K562 (cell line): ENCODE results near the gene CXXC1. TPM values are rescaled to one million over a fixed set of nuclear protein-coding genes. Genes with fewer than 3 reads are reported as not detected.

ENCODE experiments used
- BDP1 ChIP-seq: IDR thresholded peaks from 3 replicates; pipeline ENCODE4 v1.6.1; 2011; ENCODE audit not compliant: insufficient read length, insufficient read depth
- BRD4 ChIP-seq: fragments of 200-600 bp; sonication (generic); IDR thresholded peaks from 2 replicates; pipeline ENCODE4 v1.6.1; 2017; ENCODE audit warnings: inconsistent platforms
- ETV1 ChIP-seq: fragments of 450-650 bp; conservative IDR thresholded peaks from 2 replicates; pipeline ENCODE4 v1.6.1; 2016; ENCODE audit warnings: missing genetic modification characterization, control low read depth, low read depth, missing compliant biosample characterization
- FOXM1 ChIP-seq, 2 experiments: fragments of 450-650 bp in 1 of 2; sonication (generic) in 1 of 2; formaldehyde crosslinking in 1 of 2; IDR thresholded peaks; 2 replicates each; pipeline versions ENCODE4 v1.6.1 to v1.9.0; 2017 to 2022; ENCODE audit warnings: low read depth in 2 of 2, mild to moderate bottlenecking in 2 of 2, missing genetic modification reagents in 1 of 2, moderate library complexity in 1 of 2
- KHSRP ChIP-seq: fragments of 450-650 bp; IDR thresholded peaks from 2 replicates; pipeline ENCODE4 v1.6.1; 2017
- KLF1 ChIP-seq: fragments of 450-650 bp; IDR thresholded peaks from 2 replicates; pipeline ENCODE4 v1.6.1; 2016; ENCODE audit warnings: missing genetic modification characterization, missing compliant biosample characterization
- MAFF ChIP-seq: IDR thresholded peaks from 2 replicates; pipeline ENCODE4 v1.6.1; 2012; ENCODE audit warnings: low read length, improper control_type of control experiment
- MCM5 ChIP-seq: fragments of 450-650 bp; IDR thresholded peaks from 2 replicates; pipeline ENCODE4 v1.6.1; 2016; ENCODE audit warnings: low read depth
- PML ChIP-seq: IDR thresholded peaks from 2 replicates; pipeline ENCODE4 v1.6.1; 2012; ENCODE audit warnings: low read length, inconsistent platforms
- PTBP1 ChIP-seq: fragments of 200-400 bp; formaldehyde crosslinking; IDR thresholded peaks from 2 replicates; pipeline ENCODE4 v1.6.1; 2017; ENCODE audit warnings: low read depth, low read length
- PYGO2 ChIP-seq: fragments of 450-650 bp; IDR thresholded peaks from 2 replicates; pipeline ENCODE4 v1.6.1; 2016; ENCODE audit warnings: mild to moderate bottlenecking, missing genetic modification characterization, moderate library complexity, missing compliant biosample characterization
- RBM22 ChIP-seq: fragments of 200-400 bp; formaldehyde crosslinking; IDR thresholded peaks from 2 replicates; pipeline ENCODE4 v1.6.1; 2018; ENCODE audit warnings: low read length, low read depth; ENCODE audit not compliant: poor library complexity, severe bottlenecking
- RBM25 ChIP-seq: fragments of 200-400 bp; formaldehyde crosslinking; IDR thresholded peaks from 2 replicates; pipeline ENCODE4 v1.6.1; 2018; ENCODE audit warnings: low read length, low read depth, moderate library complexity; ENCODE audit not compliant: severe bottlenecking
- RUNX1 ChIP-seq: sonication (generic); IDR thresholded peaks from 2 replicates; pipeline ENCODE4 v1.6.1; 2016; ENCODE audit warnings: antibody characterized with exemption, low read depth
- SIRT6 ChIP-seq: IDR thresholded peaks from one replicate; pipeline ENCODE4 v1.6.1; 2012; ENCODE audit warnings: low read depth, mild to moderate bottlenecking, control low read depth, inconsistent platforms, low read length, moderate library complexity
- TCFL5 ChIP-seq: fragments of 250-450 bp; sonication (Bioruptor Pico); conservative IDR thresholded peaks from 2 replicates; pipeline ENCODE4 v1.6.1; 2021; ENCODE audit warnings: mild to moderate bottlenecking, moderate library complexity, matching md5 sums
- WHSC1 ChIP-seq: IDR thresholded peaks from one replicate; pipeline ENCODE4 v1.6.1; 2012; ENCODE audit warnings: low read length, control low read depth, inconsistent platforms
- ZNF197 ChIP-seq: fragments of 200-800 bp; sonication (Bioruptor generic); IDR thresholded peaks from 2 replicates; pipeline ENCODE4 v1.6.1; 2016; ENCODE audit warnings: low read depth, missing genetic modification characterization, missing compliant biosample characterization
- ZNF41 ChIP-seq: fragments of 250-450 bp; sonication (Bioruptor Pico); conservative IDR thresholded peaks from 2 replicates; pipeline ENCODE4 v1.4.0; 2020; ENCODE audit warnings: mild to moderate bottlenecking
- ZNF507 ChIP-seq: conservative IDR thresholded peaks from 2 replicates; pipeline ENCODE4 v1.6.1; 2017; ENCODE audit warnings: missing genetic modification characterization, missing compliant biosample characterization
- ZNF707 ChIP-seq: fragments of 250-450 bp; sonication (Bioruptor Pico); conservative IDR thresholded peaks from 2 replicates; pipeline ENCODE4 v1.8.0; 2022; ENCODE audit warnings: inconsistent platforms, mild to moderate bottlenecking, moderate library complexity
- ZNF79 ChIP-seq: fragments of 250-450 bp; sonication (Bioruptor Pico); IDR thresholded peaks from 2 replicates; pipeline ENCODE4 v1.4.0; 2020; ENCODE audit warnings: low read depth, mild to moderate bottlenecking, moderate library complexity
- polyA plus RNA-seq, 8 experiments: library from polyadenylated mRNA; depleted of rRNA in 4 of 8; stranded (reverse) in 5 of 8; unstranded in 3 of 8; fragments of >200 nt; fragmentation: Nextera tagmentation in 2 of 8; fragmentation: Illumina TruSeq in 1 of 8; extraction: Ambion mirVana in 2 of 8; extraction: Trizol in 1 of 8; gene quantifications; 2 replicates each; pipeline versions ENCODE4 v1.2.1 to v1.2.3, GENCODE V29; 2011 to 2014; ENCODE audit warnings: inconsistent platforms in 1 of 8, missing spikeins in 1 of 8
- total RNA-seq, 7 experiments: library from RNA; depleted of rRNA in 6 of 7; stranded (reverse); fragments of >200 nt in 6 of 7; fragmentation: Illumina TruSeq in 2 of 7; extraction: Trizol in 2 of 7; gene quantifications; 2 replicates each; pipeline versions ENCODE4 v1.2.1 to v1.2.3, GENCODE V29; 2011 to 2021; ENCODE audit warnings: low replicate concordance in 1 of 7
- TF ChIP-seq, protein P1 (sequence below): fragments of 250-450 bp; sonication (Bioruptor Pico); IDR thresholded peaks from 2 replicates; pipeline ENCODE4 v1.5.0; 2020; ENCODE audit warnings: mild to moderate bottlenecking
- TF ChIP-seq, protein P2 (sequence below): fragments of 250-450 bp; sonication (Bioruptor Pico); IDR thresholded peaks from 2 replicates; pipeline ENCODE4 v1.5.0; 2021
- TF ChIP-seq, protein P3 (sequence below): sonication (generic); formaldehyde crosslinking; IDR thresholded peaks from 2 replicates; pipeline ENCODE4 v1.8.0; 2022; ENCODE audit warnings: mild to moderate bottlenecking, missing genetic modification reagents

Gene CXXC1
- total and polyA plus RNA-seq, 9 of the 15 experiments (the other 6 are each of a cell fraction or from before 2014, with no cell fraction given) = 3.4 to 81.0 (median 34.1) TPM

DNA sequence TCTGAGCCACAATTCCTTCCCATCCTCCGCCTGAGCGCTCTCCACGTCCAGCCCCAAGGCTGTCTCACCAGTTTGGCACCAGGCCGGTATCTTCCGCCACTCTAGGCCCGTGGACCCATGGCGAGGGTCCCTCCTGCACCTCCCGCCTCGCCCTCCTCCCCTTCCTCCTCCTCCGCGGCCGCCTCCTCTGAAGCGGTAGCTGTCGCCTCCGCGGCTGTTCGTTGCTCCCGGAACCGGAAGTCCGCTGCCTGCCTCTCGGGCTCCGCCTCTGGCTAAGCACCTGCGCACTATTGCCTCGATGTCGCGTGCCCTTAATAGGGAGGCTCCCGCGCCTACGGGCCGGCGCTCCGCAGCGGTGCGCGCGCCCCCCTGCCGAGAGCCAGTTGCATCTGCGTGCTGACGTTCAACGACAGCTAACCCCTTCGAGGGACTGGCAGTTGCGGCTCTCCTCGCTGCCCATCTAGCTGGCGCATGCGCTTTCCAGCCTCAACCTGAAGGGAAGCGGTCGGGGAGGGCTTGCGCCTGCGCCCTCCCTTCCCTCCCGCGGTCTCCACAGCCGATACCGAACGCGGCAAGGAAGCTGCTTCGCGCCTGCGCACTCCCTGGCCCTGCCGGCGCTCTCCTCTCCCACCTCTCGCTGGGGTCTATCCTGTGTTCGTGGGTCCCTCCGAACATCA, 6.1 kb downstream of the CXXC1 start, which contains the start of gene MBD1 (continued):
- TF ChIP-seq TCFL5 (CRISPR knock-in tag) (no peak), RBM22 (peak; percentile 27), KLF1 (tag) (no peak), ZNF41 (CRISPR knock-in tag) (no peak), PTBP1 (no peak), RUNX1 (no peak), MAFF (no peak), PYGO2 (no peak), SIRT6 (no peak), RBM25 (no peak), BDP1 (no peak), ZNF79 (CRISPR knock-in tag) (no peak), WHSC1 (no peak), ZNF507 (tag) (no peak), KHSRP (no peak), MCM5 (no peak), ETV1 (tag) (peak; percentile 56), FOXM1 (IDR thresholded peaks at IDR 0.05; ENCODE audit: low read depth) (no peak), FOXM1 (CRISPR knock-in tag; IDR thresholded peaks at IDR 0.05; ENCODE audit: low read depth) (no peak), ZNF707 (CRISPR knock-in tag) (no peak), ZNF197 (CRISPR knock-in tag) (no peak), PML (peak; percentile 36; the same call in 1 of the 2 replicates), BRD4 (no peak)
- TF ChIP-seq, protein P1, sequence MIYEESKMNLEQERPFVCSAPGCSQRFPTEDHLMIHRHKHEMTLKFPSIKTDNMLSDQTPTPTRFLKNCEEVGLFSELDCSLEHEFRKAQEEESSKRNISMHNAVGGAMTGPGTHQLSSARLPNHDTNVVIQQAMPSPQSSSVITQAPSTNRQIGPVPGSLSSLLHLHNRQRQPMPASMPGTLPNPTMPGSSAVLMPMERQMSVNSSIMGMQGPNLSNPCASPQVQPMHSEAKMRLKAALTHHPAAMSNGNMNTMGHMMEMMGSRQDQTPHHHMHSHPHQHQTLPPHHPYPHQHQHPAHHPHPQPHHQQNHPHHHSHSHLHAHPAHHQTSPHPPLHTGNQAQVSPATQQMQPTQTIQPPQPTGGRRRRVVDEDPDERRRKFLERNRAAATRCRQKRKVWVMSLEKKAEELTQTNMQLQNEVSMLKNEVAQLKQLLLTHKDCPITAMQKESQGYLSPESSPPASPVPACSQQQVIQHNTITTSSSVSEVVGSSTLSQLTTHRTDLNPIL = no peak
- TF ChIP-seq, protein P2, sequence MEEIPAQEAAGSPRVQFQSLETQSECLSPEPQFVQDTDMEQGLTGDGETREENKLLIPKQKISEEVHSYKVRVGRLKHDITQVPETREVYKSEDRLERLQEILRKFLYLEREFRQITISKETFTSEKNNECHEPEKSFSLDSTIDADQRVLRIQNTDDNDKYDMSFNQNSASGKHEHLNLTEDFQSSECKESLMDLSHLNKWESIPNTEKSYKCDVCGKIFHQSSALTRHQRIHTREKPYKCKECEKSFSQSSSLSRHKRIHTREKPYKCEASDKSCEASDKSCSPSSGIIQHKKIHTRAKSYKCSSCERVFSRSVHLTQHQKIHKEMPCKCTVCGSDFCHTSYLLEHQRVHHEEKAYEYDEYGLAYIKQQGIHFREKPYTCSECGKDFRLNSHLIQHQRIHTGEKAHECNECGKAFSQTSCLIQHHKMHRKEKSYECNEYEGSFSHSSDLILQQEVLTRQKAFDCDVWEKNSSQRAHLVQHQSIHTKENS (CRISPR knock-in tag) = no peak
- TF ChIP-seq, protein P3, sequence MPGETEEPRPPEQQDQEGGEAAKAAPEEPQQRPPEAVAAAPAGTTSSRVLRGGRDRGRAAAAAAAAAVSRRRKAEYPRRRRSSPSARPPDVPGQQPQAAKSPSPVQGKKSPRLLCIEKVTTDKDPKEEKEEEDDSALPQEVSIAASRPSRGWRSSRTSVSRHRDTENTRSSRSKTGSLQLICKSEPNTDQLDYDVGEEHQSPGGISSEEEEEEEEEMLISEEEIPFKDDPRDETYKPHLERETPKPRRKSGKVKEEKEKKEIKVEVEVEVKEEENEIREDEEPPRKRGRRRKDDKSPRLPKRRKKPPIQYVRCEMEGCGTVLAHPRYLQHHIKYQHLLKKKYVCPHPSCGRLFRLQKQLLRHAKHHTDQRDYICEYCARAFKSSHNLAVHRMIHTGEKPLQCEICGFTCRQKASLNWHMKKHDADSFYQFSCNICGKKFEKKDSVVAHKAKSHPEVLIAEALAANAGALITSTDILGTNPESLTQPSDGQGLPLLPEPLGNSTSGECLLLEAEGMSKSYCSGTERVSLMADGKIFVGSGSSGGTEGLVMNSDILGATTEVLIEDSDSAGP (CRISPR knock-in tag) = no peak
